Peyer's patch (tissue), 4 donors: ENCODE measurements around the gene C7orf57. TPM values are rescaled to one million over a fixed set of nuclear protein-coding genes. Genes with fewer than 3 reads are reported as not detected.

Experiments
- DNase-seq, 3 donors: peaks; one replicate each; pipeline ENCODE4 v3.0.0-alpha.2; 2017 to 2019
- H3K27ac ChIP-seq, 4 donors: fragments of 200-600 bp; sonication (generic); one replicate each; pipeline ENCODE4 v1.5.1; 2016 to 2019
- H3K27me3 ChIP-seq, 2 donors: fragments of 200-600 bp; sonication (generic); one replicate each; pipeline ENCODE4 v1.5.1; 2019
- H3K36me3 ChIP-seq, 3 donors: fragments of 200-600 bp; sonication (generic); one replicate each; pipeline ENCODE4 v1.5.1; 2016 to 2019
- H3K4me1 ChIP-seq, 4 donors: fragments of 200-600 bp; sonication (generic); one replicate each; pipeline ENCODE4 v1.5.1; 2016 to 2019
- H3K4me3 ChIP-seq, 4 donors: fragments of 200-600 bp; sonication (generic); 1 replicate in 3 of 4; 2 replicates in 1 of 4; pipeline ENCODE4 v1.5.1; 2016 to 2019; ENCODE audit warnings: mild to moderate bottlenecking in 1 of 4
- H3K9me3 ChIP-seq, 4 donors: fragments of 200-600 bp; sonication (generic); one replicate each; pipeline ENCODE4 v1.5.1; 2016 to 2019; ENCODE audit warnings: mild to moderate bottlenecking in 1 of 4
- CTCF ChIP-seq, 6 experiments: fragments of 450-650 bp in 4 of 6; fragments of 200-600 bp in 2 of 6; sonication (generic) in 1 of 6; IDR thresholded peaks; one replicate each; pipeline ENCODE4 v1.5.1; 2017 to 2019; ENCODE audit warnings: antibody characterized with exemption in 6 of 6, mild to moderate bottlenecking in 3 of 6, moderate library complexity in 1 of 6
- POLR2A ChIP-seq, 2 donors: fragments of 450-650 bp; IDR thresholded peaks; one replicate each; pipeline ENCODE4 v1.5.1; 2017; ENCODE audit warnings: antibody characterized with exemption in 2 of 2, mild to moderate bottlenecking in 2 of 2, moderate library complexity in 2 of 2
- total RNA-seq, 4 donors: library from RNA; depleted of rRNA; stranded (reverse); fragments of >200 nt; gene quantifications; one replicate each; pipeline ENCODE4 v1.1.0, GENCODE V29; 2016

The C7orf57 gene
- total RNA-seq, 4 donors from 2014 or later: not detected

- Histone ChIP-seq H3K27ac (no peak overlapping the region), H3K4me1 (no peaks in the 10 kb centered on the region), H3K9me3 (no peaks in the 10 kb centered on the region), H3K27me3 (no peaks in the 10 kb centered on the region), H3K36me3 (no peaks in the 10 kb centered on the region), H3K4me3 (no peak overlapping the region)
- DNase-seq: no peak
- TF ChIP-seq CTCF (IDR thresholded peaks at IDR 0.05): no peak
- TF ChIP-seq POLR2A (IDR thresholded peaks at IDR 0.05): no peak
Observed at GRCh38 chr7:48006866-48007265, 28.5 kb upstream of the C7orf57 start.

GRCh38 chr7:48009257-48009656 is 26.1 kb upstream of the C7orf57 start:
- TF ChIP-seq CTCF (IDR thresholded peaks at IDR 0.05): no peak
- no peak for TF ChIP-seq POLR2A (IDR thresholded peaks at IDR 0.05)
- Histone ChIP-seq H3K27me3 (no peaks in the 10 kb centered on the region), H3K4me3 (no peak overlapping the region), H3K4me1 (no peaks in the 10 kb centered on the region), H3K36me3 (no peaks in the 10 kb centered on the region), H3K9me3 (no peaks in the 10 kb centered on the region), H3K27ac (no peak overlapping the region)
- DNase-seq: no peak

GRCh38 chr7:48009954-48010353 is 25.4 kb upstream of the C7orf57 start:
- H3K9me3 ChIP-seq: no peaks in the 10 kb centered on the region
- no peaks in the 10 kb centered on the region for H3K4me1 ChIP-seq
- no peaks in the 10 kb centered on the region for H3K36me3 ChIP-seq
- DNase-seq: no peak
- H3K4me3 ChIP-seq: no peak overlapping the region
- no peak for TF ChIP-seq CTCF (IDR thresholded peaks at IDR 0.05)
- TF ChIP-seq POLR2A (IDR thresholded peaks at IDR 0.05): no peak
- H3K27me3 ChIP-seq: no peaks in the 10 kb centered on the region
- H3K27ac ChIP-seq: no peak overlapping the region

GRCh38 chr7:48011323-48011722 is 24.0 kb upstream of the C7orf57 start:
- Histone ChIP-seq H3K27ac (no peak overlapping the region), H3K9me3 (no peaks in the 10 kb centered on the region), H3K4me3 (no peak overlapping the region), H3K4me1 (no peaks in the 10 kb centered on the region), H3K36me3 (no peaks in the 10 kb centered on the region), H3K27me3 (no peaks in the 10 kb centered on the region)
- DNase-seq: no peak
- no peak for TF ChIP-seq POLR2A (IDR thresholded peaks at IDR 0.05)
- TF ChIP-seq CTCF (IDR thresholded peaks at IDR 0.05): no peak

- TF ChIP-seq CTCF (IDR thresholded peaks at IDR 0.05) (no peak), POLR2A (IDR thresholded peaks at IDR 0.05) (no peak)
- no peak for DNase-seq
- Histone ChIP-seq H3K9me3 (no peaks in the 10 kb centered on the region), H3K36me3 (no peaks in the 10 kb centered on the region), H3K27ac (no peak overlapping the region), H3K4me3 (no peak overlapping the region), H3K27me3 (no peaks in the 10 kb centered on the region), H3K4me1 (no peaks in the 10 kb centered on the region)
Observed at GRCh38 chr7:48011951-48012350, 23.4 kb upstream of the C7orf57 start.

GRCh38 chr7:48016641-48017040 is 18.7 kb upstream of the C7orf57 start:
- Histone ChIP-seq H3K27me3 (no peaks in the 10 kb centered on the region), H3K36me3 (no peaks in the 10 kb centered on the region), H3K4me3 (no peak overlapping the region), H3K4me1 (no peaks in the 10 kb centered on the region), H3K9me3 (no peaks in the 10 kb centered on the region), H3K27ac (no peak overlapping the region)
- TF ChIP-seq POLR2A (IDR thresholded peaks at IDR 0.05) (no peak), CTCF (IDR thresholded peaks at IDR 0.05) (no peak)
- no peak for DNase-seq
